ENCODE results near the gene MMP17.

GRCh38 chr12:131885543-131886057, 57.4 kb downstream of the MMP17 start:
- TF ChIP-seq CTCF (IDR thresholded peaks at IDR 0.05; ENCODE audit: low read length) = no peak
- TF ChIP-seq EZH2 (IDR thresholded peaks at IDR 0.05; ENCODE audit: borderline replicate concordance, low read length) = no peak

All from OCI-LY1 (cell line).